Bronchus fibroblast of lung (primary cell): ENCODE results near the gene CHST1. TPM values are rescaled to one million over a fixed set of nuclear protein-coding genes. Genes with fewer than 3 reads are reported as not detected.

Experiments used
- total RNA-seq: library from RNA; depleted of rRNA; stranded (reverse); fragments of >200 nt; gene quantifications from 2 replicates; pipeline ENCODE4 v1.2.3, GENCODE V29; 2015

CHST1 gene
- total RNA-seq = 0.67 and 0.74 TPM in 2 replicates

GRCh38 chr11:45665206-45665932 is at the start of gene CHST1:
TSS of gene CHST1 (minus strand) at chr11:45665622. CDS start at chr11:45650923, 14,699 bp downstream.

Other genes with a start within 250 kb of the CHST1 start
- gene SLC35C1, start 139.5 kb upstream of the CHST1 start, total RNA-seq = 22.0 and 25.2 TPM in 2 replicates
- gene CRY2, start 181.9 kb upstream of the CHST1 start, total RNA-seq = 4.3 and 5.9 TPM in 2 replicates
- 8.8 and 11.6 TPM in 2 replicates for gene MAPK8IP1, start 220.0 kb upstream of the CHST1 start, total RNA-seq
- 0.34 TPM in 1 of 2 replicates, not detected in the other for gene FREY1, start 241.6 kb upstream of the CHST1 start, total RNA-seq